B cell (primary cell): ENCODE data around the gene KHDC3L. TPM values are rescaled to one million over a fixed set of nuclear protein-coding genes. Genes with fewer than 3 reads are reported as not detected.

ENCODE experiments used
- ATAC-seq: fragments of 200-7000 bp; cut with Tn5 transposase; one replicate; pipeline ENCODE4 v1.10.0; 2021; ENCODE audit warnings: low read depth, mild to moderate bottlenecking, moderate number of reproducible peaks, moderate library complexity
- CTCF ChIA-PET: fragments of 350-600 bp; sonication (Branson Sonifier 250); formaldehyde crosslinking; loops from one replicate; lab custom pipeline; 2021; ENCODE audit warnings: antibody characterized with exemption, inconsistent platforms; lab: Charles Lee
- POLR2A ChIA-PET: fragments of 350-600 bp; sonication (Branson Sonifier 250); formaldehyde crosslinking; loops from one replicate; lab custom pipeline; 2021; ENCODE audit warnings: antibody characterized with exemption; lab: Charles Lee
- DNase-seq: peaks from one replicate; pipeline ENCODE4 v3.0.0; 2013
- H2AFZ ChIP-seq: 2 replicates; pipeline ENCODE4 v1.6.1; 2012; ENCODE audit warnings: mild to moderate bottlenecking, low read depth, low read length; ENCODE audit not compliant: insufficient read depth, poor library complexity, severe bottlenecking
- H3K27ac ChIP-seq, 2 donors: 1 replicate in 1 of 2; 2 replicates in 1 of 2; pipeline ENCODE4 v1.5.1; 2012 to 2013; ENCODE audit warnings: low read length in 2 of 2, mild to moderate bottlenecking in 2 of 2, moderate library complexity in 1 of 2
- H3K27me3 ChIP-seq, 4 experiments: fragments of 200-600 bp in 1 of 4; sonication (generic) in 1 of 4; replicated peaks in 1 of 4; 1 replicate in 2 of 4; 2 replicates in 2 of 4; pipeline versions ENCODE4 v1.6.1 to v1.7.0; 2013 to 2016; ENCODE audit warnings: low read length in 3 of 4, mild to moderate bottlenecking in 2 of 4, mixed read lengths in 1 of 4, moderate library complexity in 1 of 4; ENCODE audit not compliant: insufficient read depth in 4 of 4, control insufficient read depth in 3 of 4; ENCODE audit errors: control extremely low read depth in 1 of 4
- H3K36me3 ChIP-seq, 2 experiments: replicated peaks in 1 of 2; 1 replicate in 1 of 2; 2 replicates in 1 of 2; pipeline versions ENCODE4 v1.6.1 to v1.7.1; 2013; ENCODE audit warnings: low read length in 1 of 2; ENCODE audit not compliant: insufficient read depth in 2 of 2, control insufficient read depth in 1 of 2; ENCODE audit errors: control extremely low read depth in 1 of 2, extremely low read depth in 1 of 2
- H3K4me1 ChIP-seq, 2 donors: fragments of 200-600 bp in 1 of 2; sonication (generic) in 1 of 2; 1 replicate in 1 of 2; 2 replicates in 1 of 2; pipeline versions ENCODE4 v1.5.1 to v1.6.1; 2013 to 2017; ENCODE audit warnings: low read length in 2 of 2; ENCODE audit not compliant: control insufficient read depth in 2 of 2, insufficient read depth in 2 of 2
- H3K4me2 ChIP-seq: replicated peaks from 2 replicates; pipeline ENCODE3; 2012; ENCODE audit warnings: mild to moderate bottlenecking, low read depth, low read length; ENCODE audit not compliant: poor library complexity, severe bottlenecking
- H3K4me3 ChIP-seq, 5 experiments: fragments of 200-600 bp in 1 of 5; sonication (generic) in 1 of 5; 1 replicate in 3 of 5; 2 replicates in 2 of 5; pipeline versions ENCODE4 v1.5.1 to v1.7.0; 2011 to 2016; ENCODE audit warnings: low read length in 4 of 5, mild to moderate bottlenecking in 4 of 5, low read depth in 2 of 5, control low read depth in 1 of 5, moderate library complexity in 1 of 5; ENCODE audit not compliant: insufficient read depth in 1 of 5; ENCODE audit errors: control extremely low read depth in 1 of 5, extremely low read depth in 1 of 5
- H3K79me2 ChIP-seq: fragments of 200-600 bp; sonication (generic); one replicate; pipeline ENCODE4 v1.6.0; 2016; ENCODE audit warnings: low read length; ENCODE audit not compliant: control insufficient read depth, insufficient read depth
- H3K9ac ChIP-seq: fragments of 200-600 bp; sonication (generic); 2 replicates; pipeline ENCODE4 v1.6.1; 2017; ENCODE audit warnings: mild to moderate bottlenecking, low read length, moderate library complexity
- H3K9me3 ChIP-seq, 3 donors: one replicate each; pipeline versions ENCODE4 v1.6.1 to v1.7.1; 2013; ENCODE audit warnings: low read length in 2 of 3; ENCODE audit not compliant: control insufficient read depth in 2 of 3, insufficient read depth in 1 of 3; ENCODE audit errors: control extremely low read depth in 1 of 3
- H4K20me1 ChIP-seq: 2 replicates; pipeline ENCODE4 v1.6.0; 2012; ENCODE audit warnings: mild to moderate bottlenecking, low read length; ENCODE audit not compliant: insufficient read depth, control insufficient read depth, poor library complexity, severe bottlenecking
- H3K27ac Mint-ChIP-seq: one replicate; pipeline ENCODE4 v1.8.0; 2021; ENCODE audit warnings: mixed read lengths
- H3K27me3 Mint-ChIP-seq: one replicate; pipeline ENCODE4 v1.8.0; 2021; ENCODE audit warnings: mixed read lengths
- H3K4me1 Mint-ChIP-seq: one replicate; pipeline ENCODE4 v1.8.0; 2021; ENCODE audit warnings: mixed read lengths
- H3K4me3 Mint-ChIP-seq: one replicate; pipeline ENCODE4 v1.8.0; 2021; ENCODE audit warnings: mixed read lengths
- H3K9me3 Mint-ChIP-seq: one replicate; pipeline ENCODE4 v1.8.0; 2022; ENCODE audit warnings: mixed read lengths; ENCODE audit not compliant: insufficient read depth
- CTCF ChIP-seq: fragments of 200-600 bp; IDR thresholded peaks from one replicate; pipeline ENCODE4 v1.8.0; 2022; ENCODE audit warnings: antibody characterized with exemption, mild to moderate bottlenecking
- EZH2 ChIP-seq: IDR thresholded peaks from 2 replicates; pipeline ENCODE4 v1.6.1; 2012; ENCODE audit warnings: borderline replicate concordance, low read depth, mild to moderate bottlenecking, moderate library complexity, low read length; ENCODE audit not compliant: insufficient read depth, poor library complexity, severe bottlenecking
- WGBS: methylation state at CpG from one replicate; pipeline ENCODE4 v1.1.5; 2013; ENCODE audit warnings: missing lambda C conversion rate; ENCODE audit not compliant: insufficient coverage; 5-methylcytosine and 5-hydroxymethylcytosine counted together
- intact Hi-C: fragments of 100-400 bp; cut with micrococcal nuclease; formaldehyde crosslinking; loops from one replicate; pipeline ENCODE4 v1.10.0; 2022
- polyA minus RNA-seq: library from RNA; depleted of rRNA, polyadenylated mRNA; stranded (reverse); fragments of >200 nt; gene quantifications from 2 replicates; pipeline ENCODE4 v1.2.3, GENCODE V29; 2012
- polyA plus RNA-seq: library from polyadenylated mRNA; depleted of rRNA; stranded (reverse); fragments of >200 nt; gene quantifications from 2 replicates; pipeline ENCODE4 v1.2.3, GENCODE V29; 2012
- total RNA-seq, 2 donors: library from RNA; stranded (reverse); fragments of 120-200 nt in 1 of 2; gene quantifications; 1 replicate in 1 of 2; 2 replicates in 1 of 2; pipeline versions ENCODE4 v1.2.3 to v1.2.4, GENCODE V29; 2013 to 2022

The KHDC3L gene
- total RNA-seq (not detected in 2 replicates), polyA plus RNA-seq (not detected in 2 replicates), polyA minus RNA-seq (not detected in 2 replicates)
- not detected for total RNA-seq (2013)

GRCh38 chr6:73362358-73362757 lies at the start of gene KHDC3L:
KHDC3L (plus strand) TSS chr6:73362658; CDS start chr6:73362730, 72 bp downstream.
- Histone ChIP-seq H3K9me3 (no peaks in the 10 kb centered on the region), H2AFZ (no peak within 1 kb of the TSS), H3K27me3 (no peaks in the 10 kb centered on the region), H3K27ac (no peak within 1 kb of the TSS), H3K4me2 (no peak within 1 kb of the TSS), H3K79me2 (no peaks in the 10 kb centered on the region), H3K36me3 (no peaks in the 10 kb centered on the region), H4K20me1 (no peaks in the 10 kb centered on the region), H3K9ac (no peak within 1 kb of the TSS), H3K4me3 (no peak within 1 kb of the TSS), H3K4me1 (no peaks in the 10 kb centered on the region)
- ChIA-PET CTCF (no interaction called here), POLR2A (no interaction called here)
- ATAC-seq (no peak), DNase-seq (no peak)
- Mint-ChIP-seq H3K4me3 (no peak within 1 kb of the TSS), H3K9me3 (no peaks in the 10 kb centered on the region), H3K27me3 (peaks cover 7% of the 10 kb centered on the region), H3K27ac (no peak within 1 kb of the TSS), H3K4me1 (no peaks in the 10 kb centered on the region)
- TF ChIP-seq CTCF: no peak
- no peak for TF ChIP-seq EZH2
- intact Hi-C loops: no loop called here
- 93% methylated on average over 23 of the region's 23 CpGs for WGBS

- peak overlapping the region; percentile 77 for H3K4me2 ChIP-seq
- POLR2A ChIA-PET: no interaction called here
- ATAC-seq: no peak
Measured at GRCh38 chr6:73314577-73315492, 47.6 kb upstream of the KHDC3L start.

More at GRCh38 chr6:73314577-73315492, 47.6 kb upstream of the KHDC3L start:
- DNase-seq: peak; percentile 14
- Histone ChIP-seq H3K79me2 (peaks cover 3% of the 10 kb centered on the region), H3K4me3 (peak overlapping the region in 4 of 5 experiments; percentile 4 to 48 (median 26)), H3K9me3 (peaks cover 0 to 14% (median 1%) of the 10 kb centered on the region in 3 donors), H3K9ac (peak overlapping the region; percentile 35), H3K27ac (no peak overlapping the region), H2AFZ (peak overlapping the region; percentile 73), H3K27me3 (peaks cover 2 to 22% (median 17%) of the 10 kb centered on the region in 4 experiments), H4K20me1 (no peaks in the 10 kb centered on the region), H3K36me3 (no peaks in the 10 kb centered on the region), H3K4me1 (peaks cover 9% of the 10 kb centered on the region in 2 donors)
- Mint-ChIP-seq H3K27me3 (peaks cover 30% of the 10 kb centered on the region), H3K27ac (no peak overlapping the region), H3K4me3 (peak overlapping the region; percentile 59), H3K4me1 (peaks cover 11% of the 10 kb centered on the region), H3K9me3 (peaks cover 3% of the 10 kb centered on the region)
- CTCF ChIA-PET: no interaction called here
- TF ChIP-seq CTCF: no peak
- no peak for TF ChIP-seq EZH2
- 26% methylated on average over 58 of the region's 61 CpGs for WGBS
- intact Hi-C loops: loop anchor here (5.0 kb wide), 1 partner anchor 693 kb away; the partner anchor contains the start of gene KCNQ5
